Ishikawa (cell line): ENCODE measurements around the gene RPTOR.

Experiments
- CEBPB ChIP-seq: IDR thresholded peaks from 2 replicates; pipeline ENCODE4 v1.6.1; 2012
- EGR1 ChIP-seq: IDR thresholded peaks from 2 replicates; pipeline ENCODE4 v1.6.1; 2012
- EP300 ChIP-seq: IDR thresholded peaks from 2 replicates; pipeline ENCODE4 v1.6.1; 2012; ENCODE audit warnings: borderline replicate concordance
- FOXM1 ChIP-seq: IDR thresholded peaks from 2 replicates; pipeline ENCODE4 v1.6.1; 2012; ENCODE audit warnings: low read depth, borderline replicate concordance
- NFIC ChIP-seq: IDR thresholded peaks from 2 replicates; pipeline ENCODE4 v1.6.1; 2012
- RAD21 ChIP-seq: IDR thresholded peaks from 2 replicates; pipeline ENCODE4 v1.6.1; 2012; ENCODE audit warnings: low read depth
- REST ChIP-seq: IDR thresholded peaks from 2 replicates; pipeline ENCODE4 v1.6.1; 2012; ENCODE audit warnings: low read depth, mild to moderate bottlenecking
- TAF1 ChIP-seq: IDR thresholded peaks from 2 replicates; pipeline ENCODE4 v1.6.1; 2012; ENCODE audit warnings: low read depth, mild to moderate bottlenecking
- YY1 ChIP-seq: IDR thresholded peaks from 2 replicates; pipeline ENCODE4 v1.6.1; 2012; ENCODE audit warnings: low read depth
- TF ChIP-seq, protein P1 (sequence below): IDR thresholded peaks from 2 replicates; pipeline ENCODE4 v1.6.1; 2012
- TF ChIP-seq, protein P2 (sequence below): IDR thresholded peaks from 2 replicates; pipeline ENCODE4 v1.6.1; 2012

DNA sequence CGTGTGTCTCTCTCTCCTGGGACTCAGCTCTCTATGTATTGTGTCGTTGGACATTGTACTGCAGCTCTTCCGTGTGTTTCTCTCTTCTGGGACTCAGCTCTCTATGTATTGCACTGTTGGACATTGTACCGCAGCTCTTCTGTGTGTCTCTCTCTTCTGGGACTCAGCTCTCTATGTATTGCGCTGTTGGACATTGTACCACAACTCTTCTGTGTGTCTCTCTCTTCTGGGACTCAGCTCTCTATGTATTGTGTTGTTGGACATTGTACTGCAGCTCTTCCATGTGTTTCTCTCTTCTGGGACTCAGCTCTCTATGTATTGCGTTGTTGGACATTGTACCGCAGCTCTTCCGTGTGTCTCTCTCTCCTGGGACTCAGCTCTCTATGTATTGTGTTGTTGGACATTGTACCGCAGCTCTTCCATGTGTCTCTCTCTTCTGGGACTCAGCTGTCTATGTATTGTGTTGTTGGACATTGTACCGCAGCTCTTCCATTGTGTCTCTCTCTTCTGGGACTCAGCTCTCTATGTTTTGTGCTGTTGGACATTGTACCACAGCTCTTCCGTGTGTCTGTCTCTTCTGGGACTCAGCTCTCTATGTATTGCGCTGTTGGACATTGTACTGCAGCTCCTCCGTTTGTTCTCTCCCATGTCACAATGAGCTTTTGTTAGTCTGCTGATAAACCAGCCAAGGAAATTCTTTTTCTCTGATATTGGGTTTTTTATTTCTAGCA is 84.8 kb downstream of the RPTOR start:
- TF ChIP-seq REST (no peak), RAD21 (no peak), CEBPB (no peak), EGR1 (no peak), EP300 (no peak), TAF1 (no peak), YY1 (no peak), NFIC (no peak), FOXM1 (no peak)
- TF ChIP-seq, protein P1, sequence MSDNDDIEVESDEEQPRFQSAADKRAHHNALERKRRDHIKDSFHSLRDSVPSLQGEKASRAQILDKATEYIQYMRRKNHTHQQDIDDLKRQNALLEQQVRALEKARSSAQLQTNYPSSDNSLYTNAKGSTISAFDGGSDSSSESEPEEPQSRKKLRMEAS: no peak
- TF ChIP-seq, protein P2, sequence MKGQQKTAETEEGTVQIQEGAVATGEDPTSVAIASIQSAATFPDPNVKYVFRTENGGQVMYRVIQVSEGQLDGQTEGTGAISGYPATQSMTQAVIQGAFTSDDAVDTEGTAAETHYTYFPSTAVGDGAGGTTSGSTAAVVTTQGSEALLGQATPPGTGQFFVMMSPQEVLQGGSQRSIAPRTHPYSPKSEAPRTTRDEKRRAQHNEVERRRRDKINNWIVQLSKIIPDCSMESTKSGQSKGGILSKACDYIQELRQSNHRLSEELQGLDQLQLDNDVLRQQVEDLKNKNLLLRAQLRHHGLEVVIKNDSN: no peak
